Activated naive CD4-positive, alpha-beta T cell treated with anti-CD3 and anti-CD28 coated beads, Interleukin-2, amount 50 U/mL, for 16 hours (primary cell): ENCODE results near the gene KIFBP.
"Not testable (repeated sequence)": the region's sequence is repeated elsewhere in the genome, so short reads cannot be mapped to it uniquely, and the experiment has no call there.

Experiments
- DNase-seq: peaks from one replicate; pipeline ENCODE4 v3.0.0-alpha.2; 2020

The KIFBP gene

DNA sequence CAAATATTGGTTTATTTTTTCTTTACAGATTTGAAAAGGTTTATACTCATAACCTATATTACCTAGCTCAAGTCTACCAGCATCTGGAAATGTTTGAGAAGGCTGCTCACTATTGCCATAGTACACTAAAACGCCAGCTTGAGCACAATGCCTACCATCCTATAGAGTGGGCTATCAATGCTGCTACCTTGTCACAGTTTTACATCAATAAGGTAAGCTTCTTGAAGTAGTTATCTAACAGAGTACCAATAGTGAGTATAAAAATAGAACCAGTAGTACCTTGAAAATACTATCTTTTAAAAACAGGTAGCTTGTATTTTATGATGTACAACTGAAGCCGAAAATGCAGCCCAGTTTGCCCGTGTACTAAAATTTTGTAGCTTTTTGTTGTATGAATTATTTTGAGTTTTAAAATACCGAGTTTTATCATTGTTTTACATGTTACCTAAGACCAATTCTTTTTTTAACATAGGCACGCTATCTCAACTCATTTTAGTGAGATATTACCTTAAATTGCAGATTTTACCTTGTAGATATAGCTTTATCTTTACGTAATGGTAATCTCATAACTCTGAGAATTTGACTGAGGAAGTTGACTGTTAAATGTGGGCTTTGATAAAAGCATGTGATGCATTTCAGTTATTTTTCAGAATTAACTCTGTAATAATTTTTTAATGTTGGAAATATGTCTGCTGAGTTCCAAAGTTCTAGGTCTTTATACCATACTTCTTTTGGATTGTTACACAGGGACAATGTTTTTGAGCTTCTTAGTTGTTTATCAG, 17.3 kb downstream of the KIFBP start:
- DNase-seq: no peak

DNA sequence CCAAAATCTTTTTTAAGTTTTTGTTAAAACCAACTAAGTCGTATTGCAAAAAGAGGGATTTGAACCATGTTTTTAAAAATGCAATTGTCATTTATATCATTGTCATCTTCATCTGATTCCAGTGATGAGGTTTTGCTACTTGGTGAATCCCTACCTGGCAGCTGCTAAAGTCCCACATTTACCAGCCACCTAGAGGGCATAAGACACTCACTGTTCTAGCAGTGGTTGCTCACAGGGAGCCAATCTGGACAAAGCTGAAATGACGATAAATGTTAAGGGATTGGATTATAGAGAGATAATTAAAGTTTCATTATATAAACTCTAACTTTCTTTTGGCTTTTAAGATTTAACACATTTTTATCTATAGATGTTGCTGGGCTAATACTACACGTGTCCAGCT, 18.7 kb downstream of the KIFBP start:
- DNase-seq: no peak

DNA sequence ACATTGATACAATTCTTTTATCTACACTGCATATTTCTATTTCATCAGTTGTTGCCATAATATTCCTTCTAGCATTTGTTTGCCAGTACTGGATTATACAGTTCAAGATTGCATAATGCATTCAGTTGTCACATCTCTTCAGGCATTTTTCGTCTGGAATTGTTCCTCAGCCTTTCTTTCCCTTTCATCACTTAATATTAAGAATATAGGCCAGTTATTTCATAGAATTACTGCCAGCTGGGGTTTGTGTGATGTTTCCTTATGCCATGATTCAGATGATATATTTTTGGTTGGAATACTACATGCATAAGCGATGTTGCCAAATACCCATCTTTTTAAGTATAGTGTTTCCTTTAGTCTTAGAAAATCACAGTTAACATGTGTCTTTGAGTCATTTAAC, 20.8 kb downstream of the KIFBP start:
- no peak for DNase-seq

DNA sequence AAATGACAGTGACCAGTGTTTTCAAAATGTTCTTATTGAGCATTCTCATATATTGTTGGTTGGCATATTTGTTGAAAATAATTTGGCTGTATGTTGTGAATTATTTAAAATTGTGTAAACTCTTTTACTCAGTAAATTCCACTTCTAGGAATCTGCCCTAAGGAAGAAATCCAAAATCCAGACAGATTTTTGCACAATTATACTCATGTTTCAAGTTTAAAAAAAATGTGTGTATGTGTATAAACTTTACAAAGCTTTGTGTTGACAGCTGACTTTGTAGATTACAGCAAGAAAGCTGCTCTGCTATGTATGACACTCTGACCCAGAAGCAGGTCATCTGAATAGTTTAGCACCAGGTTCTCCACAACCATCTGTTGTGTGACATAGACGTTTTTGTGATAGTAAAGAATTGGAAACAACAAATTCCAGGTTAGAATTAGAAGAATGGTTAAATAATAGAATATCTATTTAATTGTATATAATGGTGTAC, 21.6 kb downstream of the KIFBP start:
- no peak for DNase-seq

DNA sequence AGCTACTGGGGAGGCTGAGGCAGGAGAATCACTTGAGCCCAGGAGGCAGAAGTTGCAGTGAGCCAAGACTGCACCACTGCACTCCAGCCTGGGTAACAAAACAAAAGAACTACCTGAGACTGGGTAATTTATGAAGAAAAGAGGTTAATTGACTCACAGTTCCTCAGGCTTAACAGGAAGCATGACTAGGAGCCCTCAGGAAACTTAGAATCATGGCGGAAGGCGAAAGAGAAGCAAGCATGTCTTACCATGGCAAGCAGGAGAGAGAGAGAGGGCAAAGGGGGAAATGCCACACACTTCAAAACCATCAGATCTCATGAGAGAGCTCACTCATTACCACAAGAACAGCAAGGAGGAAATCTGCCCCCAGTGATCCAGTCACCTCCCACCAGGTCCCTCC, 24.2 kb downstream of the KIFBP start:
- DNase-seq: not testable (repeated sequence)

DNA sequence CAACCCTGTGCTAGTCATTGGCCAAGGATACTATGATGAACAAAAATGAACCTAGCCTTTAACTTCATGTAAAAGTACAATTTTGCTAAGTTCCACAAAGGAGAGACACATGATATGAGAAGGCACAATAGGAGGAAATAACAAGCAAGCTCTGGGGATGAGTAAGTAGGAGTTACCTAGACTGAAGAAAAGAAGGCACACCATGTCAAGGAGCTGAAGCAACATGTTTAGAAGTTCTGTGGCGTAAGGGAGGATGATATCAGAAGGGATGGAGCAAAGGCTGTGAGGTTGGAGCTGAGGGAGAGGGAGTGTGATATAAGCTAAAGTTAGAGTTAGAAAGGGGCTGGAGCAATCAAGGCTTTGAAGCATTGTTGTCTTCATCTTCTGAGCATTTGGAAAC, 25.6 kb downstream of the KIFBP start:
- no peak for DNase-seq

DNA sequence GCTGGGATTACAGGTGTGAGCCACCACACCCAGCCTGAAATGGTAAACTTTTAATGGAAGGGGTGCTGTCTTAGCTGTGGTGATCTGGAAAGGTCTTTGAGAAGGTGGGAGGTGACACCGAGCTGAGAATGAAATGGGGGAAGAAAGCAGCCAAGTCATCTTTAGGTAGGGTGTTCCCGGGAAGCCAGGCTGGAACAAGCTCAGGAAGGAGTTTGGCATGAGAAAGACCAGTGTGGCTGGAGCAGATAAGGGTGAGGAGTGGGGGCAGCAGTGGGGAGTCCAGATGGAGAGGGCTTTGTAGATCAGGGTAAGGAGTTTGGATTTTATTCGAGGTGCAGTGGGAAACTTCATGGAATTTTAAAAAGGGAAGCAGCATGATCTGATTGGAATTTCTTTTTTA, 30.0 kb downstream of the KIFBP start:
- DNase-seq: no peak

DNA sequence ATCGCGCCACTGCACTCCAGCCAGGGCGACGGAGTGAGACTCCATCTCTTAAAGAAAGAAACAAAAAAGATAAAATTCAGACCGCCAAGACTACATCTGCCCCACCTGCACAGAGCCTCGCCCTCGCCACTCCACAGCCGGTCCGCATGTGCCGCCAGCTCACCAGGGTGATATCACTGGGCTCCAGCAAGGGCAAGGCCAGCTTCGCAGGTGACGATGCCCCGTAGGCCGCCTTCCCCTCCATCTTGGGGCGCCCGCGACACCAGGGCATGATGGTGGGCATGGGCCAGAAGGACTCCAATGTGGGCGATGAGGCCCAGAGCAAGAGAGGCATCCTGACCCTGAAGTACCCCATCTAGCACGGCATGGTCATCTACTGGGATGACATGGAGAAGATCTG, 34.0 kb downstream of the KIFBP start:
- DNase-seq: no peak

DNA sequence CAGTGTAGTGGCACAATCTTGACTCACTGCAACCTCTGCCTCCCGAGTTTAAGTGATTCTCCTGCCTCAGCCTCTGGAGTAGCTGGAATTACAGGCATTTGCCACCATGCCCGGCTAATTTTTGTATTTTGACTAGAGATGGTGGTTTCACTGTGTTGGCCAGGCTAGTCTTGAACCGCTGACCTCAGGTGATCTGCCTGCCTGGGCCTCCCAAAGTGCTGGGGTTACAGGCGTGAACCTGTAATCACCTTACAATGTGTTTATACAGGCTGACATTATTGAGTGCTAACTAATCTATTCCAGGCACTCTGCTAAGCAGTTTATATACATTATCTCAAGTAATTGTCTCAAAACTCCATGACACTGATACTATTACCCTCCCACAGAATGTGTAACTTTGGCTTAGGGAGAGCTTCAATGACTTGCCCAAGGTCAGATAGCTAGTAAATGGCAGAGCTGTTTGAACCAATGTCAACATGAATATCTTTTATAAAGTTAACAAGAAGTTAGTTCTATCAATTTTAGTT, 36.8 kb downstream of the KIFBP start:
- no peak for DNase-seq

DNA sequence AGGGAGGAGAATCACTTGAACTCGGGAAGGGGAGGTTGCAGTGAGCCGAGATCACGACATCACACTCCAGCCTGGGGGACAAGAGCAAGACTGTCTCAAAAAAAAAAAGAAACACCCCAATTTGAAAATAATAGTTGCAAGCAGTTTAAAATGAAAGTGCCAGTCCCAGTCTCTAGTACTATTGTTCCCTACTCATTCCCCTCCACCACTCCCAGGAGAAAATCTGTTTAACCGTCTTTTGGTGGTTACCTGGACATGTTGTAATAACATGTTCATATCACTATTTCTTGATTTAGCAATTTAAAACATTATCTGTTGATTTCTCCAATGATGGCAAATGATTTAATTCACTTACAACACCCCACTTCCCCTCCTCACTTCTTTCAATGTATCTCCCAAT, 44.7 kb downstream of the KIFBP start:
- DNase-seq: no peak

DNA sequence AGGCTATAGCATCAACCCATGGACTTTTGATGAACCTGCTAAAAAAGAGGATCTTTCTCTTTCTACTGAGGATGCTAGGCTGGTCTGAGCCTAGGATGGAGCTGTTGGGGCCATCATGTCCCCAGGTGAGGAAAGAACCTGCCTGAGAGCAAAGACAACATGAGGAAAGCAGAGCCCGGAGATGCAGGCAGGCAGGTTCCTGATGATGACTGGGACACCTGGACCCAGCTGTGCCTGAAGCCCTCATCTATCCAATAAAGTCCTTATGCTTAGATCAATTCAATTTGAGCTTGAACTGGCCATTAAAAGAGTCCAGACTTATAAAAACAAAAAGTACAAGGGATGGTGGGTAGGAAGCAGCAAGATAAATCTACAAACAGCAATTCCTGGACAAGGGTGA, 48.9 kb downstream of the KIFBP start:
- no peak for DNase-seq

DNA sequence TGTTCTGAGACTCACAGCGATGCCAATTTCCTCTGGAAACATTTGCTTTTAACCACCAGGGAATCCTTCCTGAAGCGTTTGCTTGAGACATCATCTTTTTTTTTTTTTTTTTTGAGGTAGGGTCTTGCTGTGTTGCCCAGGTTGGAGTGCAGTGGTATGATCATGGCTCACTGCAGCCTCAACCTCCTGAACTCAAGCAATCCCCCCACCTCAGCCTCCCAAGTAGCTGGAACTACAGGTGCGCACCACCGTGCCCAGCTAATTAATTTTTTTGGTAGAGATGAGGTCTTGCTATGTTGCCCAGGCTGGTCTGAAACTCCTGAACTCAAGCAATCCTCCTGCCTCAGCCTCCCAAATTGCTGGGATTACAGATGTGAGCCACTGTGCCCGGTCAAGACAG, 52.3 kb downstream of the KIFBP start:
- not testable (repeated sequence) for DNase-seq

DNA sequence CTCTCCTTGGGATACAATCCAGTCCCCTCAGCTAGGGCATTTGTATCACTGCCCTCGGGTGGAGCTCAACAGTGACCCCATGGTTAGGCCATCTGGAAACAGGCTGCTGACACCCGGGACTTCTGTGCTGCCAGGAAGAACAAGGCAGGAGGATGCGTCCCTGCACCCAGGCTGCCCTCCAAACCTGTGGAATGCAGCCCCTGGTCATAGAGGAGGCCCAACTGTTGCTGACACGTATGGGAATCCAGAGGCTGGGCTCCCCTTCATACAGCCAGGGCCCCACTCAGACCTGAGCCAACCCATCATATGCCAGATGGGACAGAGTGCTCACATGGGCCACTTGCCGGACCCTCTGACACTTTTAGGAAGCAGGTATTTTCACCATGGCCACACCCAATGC, 53.8 kb downstream of the KIFBP start:
- no peak for DNase-seq

DNA sequence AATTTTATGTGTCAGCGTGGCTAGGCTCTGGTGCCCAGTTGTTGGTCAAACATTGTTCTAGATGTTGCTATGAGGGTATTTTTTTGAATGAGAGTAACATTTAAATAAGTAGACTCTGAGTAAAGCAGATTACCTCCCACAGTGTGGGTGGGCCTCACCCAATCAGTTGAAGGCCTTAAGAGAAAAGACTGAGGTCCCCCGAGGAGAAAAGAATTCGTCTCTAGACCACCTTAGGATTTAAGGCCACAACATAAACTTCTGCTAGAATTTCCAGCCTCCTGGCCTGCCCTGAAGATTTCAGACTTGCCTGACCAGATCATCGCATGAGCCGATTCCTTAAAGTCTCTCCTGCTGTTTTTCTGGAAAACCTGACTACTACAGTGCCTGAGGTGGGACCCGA, 54.2 kb downstream of the KIFBP start:
- DNase-seq: no peak

DNA sequence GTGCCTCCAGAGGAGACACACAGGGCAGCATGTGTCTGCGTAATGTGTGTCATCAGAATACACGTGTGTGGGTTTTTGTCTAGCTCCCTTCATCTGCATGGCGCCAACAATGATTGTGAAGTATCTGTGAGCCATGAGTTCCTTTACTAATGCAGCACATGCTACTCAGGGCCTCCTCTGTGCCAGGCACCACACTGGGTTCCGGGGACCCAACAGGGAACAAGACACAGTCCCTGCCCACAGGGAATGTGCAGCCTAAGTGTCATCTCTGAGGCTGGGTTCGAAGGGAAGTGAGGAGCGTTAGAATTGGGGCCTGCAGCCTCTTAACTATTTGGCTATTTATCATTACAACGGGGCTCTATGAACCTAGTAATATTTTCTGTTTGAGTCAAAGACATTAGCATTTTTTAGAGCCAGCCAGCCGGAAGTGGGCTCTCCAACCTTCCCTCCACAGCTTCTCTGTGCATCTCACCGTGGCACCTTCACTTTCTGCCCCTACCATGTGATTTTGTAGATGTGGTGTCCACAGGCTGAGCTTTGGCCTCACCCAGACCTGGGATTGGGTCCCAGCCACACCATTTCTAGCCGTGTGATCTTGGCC, 55.4 kb downstream of the KIFBP start:
- no peak for DNase-seq

DNA sequence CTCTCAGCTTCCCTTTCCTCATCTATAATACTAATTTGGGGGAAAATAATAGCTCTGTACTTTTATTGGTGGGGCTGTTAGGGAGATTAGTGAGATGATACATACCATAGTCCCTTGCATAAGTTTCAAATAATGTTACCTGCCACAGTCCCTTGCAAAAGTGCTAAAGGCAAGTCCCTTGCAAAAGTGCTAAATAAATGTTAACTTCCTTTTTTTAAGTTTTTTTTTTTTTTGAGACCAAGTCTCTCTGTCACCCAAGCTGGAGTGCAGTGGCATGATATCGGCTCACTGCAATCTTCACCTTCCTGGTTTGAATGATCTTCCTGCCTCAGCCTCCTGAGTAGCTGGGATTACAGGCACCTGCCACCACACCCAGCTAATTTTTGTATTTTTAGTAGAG, 55.9 kb downstream of the KIFBP start:
- no peak for DNase-seq

DNA sequence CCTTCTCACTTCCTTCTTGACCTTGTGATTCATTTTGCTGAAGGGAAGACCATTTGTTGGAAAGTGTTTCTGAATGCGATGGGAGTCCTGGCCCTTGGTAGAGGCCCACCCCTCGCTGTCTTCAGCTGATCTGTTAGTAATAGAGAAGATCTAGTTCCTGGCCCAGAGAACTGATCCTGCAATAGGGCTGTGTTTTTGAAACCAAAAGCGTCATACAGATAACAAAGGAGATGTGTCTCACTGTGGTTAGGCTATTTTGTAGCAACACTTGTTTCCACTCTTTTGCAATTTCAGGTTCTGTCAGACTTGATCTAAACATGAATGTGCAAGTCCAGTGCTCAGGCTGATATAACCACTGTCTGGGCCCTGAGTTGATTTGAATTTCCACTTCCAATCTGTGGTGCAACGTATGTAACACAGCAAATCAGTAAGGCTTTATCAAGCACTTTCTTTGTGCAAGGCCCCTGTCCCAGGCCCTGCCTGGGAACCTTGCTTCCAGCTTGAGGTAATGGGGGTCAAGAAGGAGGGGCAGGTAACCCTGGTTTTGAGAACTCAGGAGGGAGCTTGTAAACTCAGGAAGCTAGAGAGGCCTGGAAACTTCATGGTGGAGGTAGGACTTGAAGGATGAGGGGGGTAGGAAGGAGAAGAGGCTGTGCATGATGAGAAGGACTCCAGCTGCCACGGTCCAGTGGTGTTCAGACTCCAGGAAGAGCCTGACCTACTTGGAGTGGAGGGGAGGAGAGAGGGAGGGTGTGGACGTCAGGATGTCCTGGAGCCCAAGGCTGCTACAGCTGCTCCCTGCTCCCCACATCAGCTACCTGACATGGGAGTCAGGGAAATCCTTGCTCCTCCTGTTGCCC, 57.1 kb downstream of the KIFBP start:
- peak; percentile 31 for DNase-seq

DNA sequence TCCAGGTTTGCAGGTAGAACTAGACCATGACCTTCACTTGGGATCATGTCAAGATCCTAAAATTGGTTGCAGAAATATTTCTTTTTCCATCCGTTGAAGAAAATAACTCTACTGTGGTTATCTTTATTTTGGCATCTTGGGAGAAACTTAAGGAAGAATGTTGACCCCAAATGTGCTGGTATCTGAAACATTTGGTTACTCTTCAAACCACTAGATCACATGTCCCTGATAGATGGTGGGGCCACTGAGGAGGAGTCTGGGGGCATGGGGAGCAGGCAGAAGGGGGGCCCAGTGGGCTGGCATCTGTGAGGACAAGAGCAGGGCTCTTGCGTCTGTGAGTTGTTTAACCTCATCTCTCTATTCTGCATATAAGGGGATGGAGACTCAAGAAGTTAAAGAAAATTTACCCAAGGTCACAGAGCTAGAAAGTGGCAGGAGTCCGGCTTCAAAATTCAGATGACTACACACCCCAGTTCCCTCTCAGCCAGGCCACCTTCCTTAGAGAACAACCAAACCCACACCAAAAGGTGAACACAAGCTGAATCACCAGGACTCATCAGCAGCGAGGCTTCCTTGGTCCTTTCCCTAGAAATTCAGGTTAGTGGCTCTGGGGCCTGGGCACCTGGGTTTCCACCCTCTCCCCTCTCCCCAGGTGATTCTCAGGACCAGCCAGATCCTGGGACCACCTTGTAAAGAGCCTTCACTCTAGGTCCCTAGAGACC, 58.7 kb downstream of the KIFBP start:
- DNase-seq: no peak

DNA sequence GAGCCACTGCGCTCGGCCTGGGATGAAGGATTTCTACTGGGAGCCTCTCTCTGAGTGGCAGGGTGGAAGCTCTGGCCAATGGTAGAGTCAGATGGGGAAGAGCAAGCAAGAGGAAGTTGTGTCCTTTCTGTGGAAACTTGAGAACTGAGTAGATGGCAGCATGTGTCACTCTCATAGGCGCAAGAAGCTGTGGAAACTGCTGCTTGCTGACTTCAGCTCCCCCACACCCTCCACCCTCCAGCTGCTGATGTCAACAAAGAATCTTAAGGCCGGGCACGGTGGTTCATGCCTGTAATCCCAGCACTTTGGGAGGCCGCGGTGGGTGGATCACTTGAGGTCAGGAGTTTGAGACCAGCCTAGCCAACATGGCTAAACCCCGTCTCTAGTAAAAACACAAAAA, 59.5 kb downstream of the KIFBP start:
- no peak for DNase-seq

DNA sequence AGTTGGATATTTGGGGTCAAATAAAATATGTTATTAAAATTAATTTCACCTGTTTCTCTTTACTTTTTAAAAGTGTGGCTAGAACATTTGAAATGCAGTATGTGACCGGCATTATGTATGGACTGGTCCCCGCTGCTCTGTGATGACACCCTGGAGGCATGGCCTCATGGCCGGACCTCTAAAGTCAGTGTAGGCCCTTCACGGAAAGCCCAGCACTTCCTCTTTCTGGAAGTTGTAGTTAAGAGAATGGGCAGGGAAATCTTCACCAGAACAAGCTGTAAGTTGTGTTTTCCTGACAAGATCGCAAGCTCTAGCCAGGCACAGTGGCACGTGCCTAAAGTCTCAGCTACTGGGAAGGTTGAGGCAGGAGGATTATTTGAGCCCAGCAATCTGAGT, 61.0 kb downstream of the KIFBP start:
- no peak for DNase-seq

DNA sequence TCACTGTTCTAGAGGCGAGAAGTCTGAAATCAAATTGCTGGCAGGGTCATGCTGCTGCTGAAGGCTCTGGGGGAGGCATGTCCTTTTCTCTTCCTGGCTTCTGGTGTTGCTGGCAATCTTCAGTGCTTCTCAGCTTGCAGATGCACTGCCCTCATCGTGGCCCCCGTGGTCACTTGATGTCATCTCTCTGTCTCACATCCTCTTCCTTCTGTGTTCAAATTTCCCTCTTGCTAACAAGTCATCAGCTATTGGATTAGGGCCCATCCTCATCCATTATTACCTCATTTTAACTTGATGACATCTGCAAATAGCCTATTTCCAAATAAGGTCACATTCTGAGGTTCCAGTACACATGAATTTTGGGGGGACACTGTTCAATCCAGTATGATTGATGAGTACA, 62.7 kb downstream of the KIFBP start:
- no peak for DNase-seq

DNA sequence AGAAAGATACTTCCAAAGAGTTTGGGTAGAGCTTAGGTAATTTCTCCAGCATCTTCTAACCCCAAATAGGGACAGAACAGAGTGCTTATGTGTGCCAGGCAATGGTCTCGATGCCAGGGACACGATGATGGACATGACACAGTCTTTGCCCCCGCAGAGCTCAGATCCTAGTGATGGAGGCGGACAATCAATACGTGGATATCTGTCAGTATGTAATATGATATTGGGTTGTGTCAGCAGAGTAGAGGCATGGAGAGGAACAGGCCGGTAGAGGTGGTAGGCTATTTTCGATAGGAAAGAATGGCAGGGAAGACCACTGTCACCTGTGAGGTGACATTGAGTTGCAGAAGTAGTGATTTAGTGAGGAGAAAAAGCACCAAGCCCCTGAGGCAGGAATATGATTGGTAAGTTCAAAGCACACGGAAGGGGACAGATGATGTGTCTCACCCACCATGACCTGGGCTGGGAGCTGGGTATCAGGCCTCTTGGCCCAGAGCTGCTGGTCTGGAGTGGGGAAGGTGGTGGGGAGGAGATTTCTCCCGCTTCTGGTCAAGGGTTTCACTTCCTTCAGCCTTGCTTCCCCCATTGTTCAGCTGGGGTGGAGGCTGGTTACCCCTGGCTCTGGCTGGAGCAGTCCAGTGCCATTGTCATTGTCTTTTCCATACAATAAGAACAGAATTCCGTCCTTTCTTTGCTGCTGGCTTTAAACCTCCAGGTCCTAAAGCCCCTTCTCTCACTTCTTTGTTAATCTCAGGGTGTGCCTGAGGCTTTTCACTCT, 63.3 kb downstream of the KIFBP start:
- DNase-seq: no peak
